IMR-90 (cell line): ENCODE measurements around the gene PRCD. TPM values are rescaled to one million over a fixed set of nuclear protein-coding genes. Genes with fewer than 3 reads are reported as not detected.
A peak's percentile ranks its signal among the peaks of the same experiment; 100 is the strongest.

ENCODE experiments used
- ATAC-seq: fragments of 200-7000 bp; cut with Tn5 transposase; 2 replicates; pipeline ENCODE4 v1.9.1; 2020; ENCODE audit warnings: low read depth, mild to moderate bottlenecking, moderate library complexity
- BruUV-seq: library from RNA; stranded (reverse); fragments of 400-500 nt; replicated peaks from 2 replicates; lab custom pipeline; 2021; lab: Mats Ljungman, UMichigan
- CTCF ChIA-PET: fragments of 300-600 bp; formaldehyde crosslinking; extraction: SDS; loops from one replicate; lab custom pipeline; 2021; ENCODE audit warnings: antibody characterized with exemption; lab: Yijun Ruan, JAX
- POLR2A ChIA-PET: fragments of 300-600 bp; sonication (Branson Sonifier 250); formaldehyde crosslinking; loops from one replicate; lab custom pipeline; 2022; ENCODE audit warnings: antibody characterized with exemption; ENCODE audit not compliant: unreplicated experiment; lab: Charles Lee
- DNase-seq: peaks from one replicate; pipeline ENCODE4 v3.0.0; 2013
- H2AFZ ChIP-seq: replicated peaks from 2 replicates; pipeline ENCODE3; 2013; ENCODE audit warnings: low read length, mild to moderate bottlenecking; ENCODE audit not compliant: poor library complexity
- H2AK5ac ChIP-seq: 2 replicates; pipeline ENCODE4 v1.6.1; 2013; ENCODE audit warnings: low read depth, low read length, inconsistent platforms
- H2AK9ac ChIP-seq: replicated peaks from 2 replicates; pipeline ENCODE3; 2013; ENCODE audit warnings: mild to moderate bottlenecking, low read depth, low read length, moderate library complexity; ENCODE audit not compliant: poor library complexity
- H2BK120ac ChIP-seq: 2 replicates; pipeline ENCODE4 v1.6.1; 2013; ENCODE audit warnings: low read depth, low read length, inconsistent platforms
- H2BK15ac ChIP-seq: 3 replicates; pipeline ENCODE4 v1.6.1; 2013; ENCODE audit warnings: low read depth, low read length, inconsistent platforms
- H2BK20ac ChIP-seq: 2 replicates; pipeline ENCODE4 v1.6.1; 2013; ENCODE audit warnings: low read depth, mild to moderate bottlenecking, inconsistent platforms, low read length, moderate library complexity
- H2BK5ac ChIP-seq: 2 replicates; pipeline ENCODE4 v1.6.1; 2013; ENCODE audit warnings: mild to moderate bottlenecking, low read depth, low read length, inconsistent platforms; ENCODE audit not compliant: poor library complexity, severe bottlenecking
- H3K14ac ChIP-seq: replicated peaks from 2 replicates; pipeline ENCODE4 v1.6.1; 2013; ENCODE audit warnings: low read depth, low read length, inconsistent platforms
- H3K18ac ChIP-seq: 2 replicates; pipeline ENCODE4 v1.6.1; 2013; ENCODE audit warnings: low read depth, low read length, control low read depth
- H3K23ac ChIP-seq: 2 replicates; pipeline ENCODE4 v1.6.1; 2013; ENCODE audit warnings: low read depth, low read length, inconsistent platforms
- H3K27ac ChIP-seq: 2 replicates; pipeline ENCODE4 v1.5.1; 2013; ENCODE audit warnings: mild to moderate bottlenecking, control low read depth, low read length; ENCODE audit not compliant: insufficient read depth
- H3K27me3 ChIP-seq: 2 replicates; pipeline ENCODE4 v1.6.1; 2013; ENCODE audit warnings: low read length; ENCODE audit not compliant: control insufficient read depth, insufficient read depth
- H3K36me3 ChIP-seq: 2 replicates; pipeline ENCODE4 v1.6.1; 2013; ENCODE audit warnings: low read length, mixed read lengths; ENCODE audit not compliant: control insufficient read depth, insufficient read depth
- H3K4ac ChIP-seq: 2 replicates; pipeline ENCODE4 v1.6.1; 2013; ENCODE audit warnings: low read depth, low read length, inconsistent platforms
- H3K4me1 ChIP-seq: 2 replicates; pipeline ENCODE4 v1.6.1; 2013; ENCODE audit warnings: low read length, mixed read lengths; ENCODE audit not compliant: control insufficient read depth, insufficient read depth
- H3K4me2 ChIP-seq: 2 replicates; pipeline ENCODE4 v1.6.1; 2013; ENCODE audit warnings: low read depth, mild to moderate bottlenecking, control low read depth, low read length, moderate library complexity
- H3K4me3 ChIP-seq: 2 replicates; pipeline ENCODE4 v1.5.1; 2013; ENCODE audit warnings: low read depth, mild to moderate bottlenecking, control low read depth, low read length, moderate library complexity; ENCODE audit not compliant: insufficient read depth
- H3K56ac ChIP-seq: 2 replicates; pipeline ENCODE4 v1.6.1; 2013; ENCODE audit warnings: low read length, inconsistent platforms; ENCODE audit not compliant: insufficient read depth; ENCODE audit errors: extremely low read depth
- H3K79me1 ChIP-seq, 2 experiments: 2 replicates each; pipeline ENCODE4 v1.6.1; 2013; ENCODE audit warnings: low read length in 2 of 2, inconsistent platforms in 1 of 2, low read depth in 1 of 2
- H3K9ac ChIP-seq: 2 replicates; pipeline ENCODE4 v1.6.1; 2013; ENCODE audit warnings: low read depth, low read length, control low read depth
- H3K9me1 ChIP-seq: 2 replicates; pipeline ENCODE4 v1.6.1; 2013; ENCODE audit warnings: low read length, inconsistent platforms; ENCODE audit not compliant: insufficient read depth
- H3K9me3 ChIP-seq: 2 replicates; pipeline ENCODE4 v1.6.1; 2013; ENCODE audit warnings: low read length; ENCODE audit not compliant: control insufficient read depth, insufficient read depth
- H4K20me1 ChIP-seq: 2 replicates; pipeline ENCODE4 v1.6.1; 2013; ENCODE audit warnings: low read length, inconsistent platforms; ENCODE audit not compliant: insufficient read depth
- H4K5ac ChIP-seq: 2 replicates; pipeline ENCODE4 v1.6.1; 2013; ENCODE audit warnings: mild to moderate bottlenecking, low read depth, low read length, control low read depth
- H4K8ac ChIP-seq, 2 experiments: 2 replicates each; pipeline ENCODE4 v1.6.1; 2013; ENCODE audit warnings: low read depth in 2 of 2, low read length in 2 of 2, control low read depth in 1 of 2, inconsistent platforms in 1 of 2
- H4K91ac ChIP-seq: 2 replicates; pipeline ENCODE4 v1.6.1; 2013; ENCODE audit warnings: low read depth, low read length, inconsistent platforms; ENCODE audit not compliant: insufficient read depth
- BHLHE40 ChIP-seq: fragments of 150-350 bp; IDR thresholded peaks from 2 replicates; pipeline ENCODE4 v1.6.1; 2016; ENCODE audit warnings: mild to moderate bottlenecking, low read depth, low read length
- CEBPB ChIP-seq: IDR thresholded peaks from 2 replicates; pipeline ENCODE4 v1.6.1; 2012; ENCODE audit warnings: low read depth, low read length, improper control_type of control experiment
- CHD1 ChIP-seq: IDR thresholded peaks from 2 replicates; pipeline ENCODE4 v1.6.1; 2012; ENCODE audit warnings: low read depth, low read length, improper control_type of control experiment
- CTCF ChIP-seq: conservative IDR thresholded peaks from 2 replicates; pipeline ENCODE4 v1.5.1; 2012; ENCODE audit warnings: mild to moderate bottlenecking, low read depth, low read length, improper control_type of control experiment
- ELK1 ChIP-seq: fragments of 150-350 bp; IDR thresholded peaks from 2 replicates; pipeline ENCODE4 v1.6.1; 2016; ENCODE audit warnings: low read depth, mild to moderate bottlenecking, low read length, moderate library complexity, borderline replicate concordance
- FOS ChIP-seq: fragments of 150-350 bp; IDR thresholded peaks from 2 replicates; pipeline ENCODE4 v1.6.1; 2016; ENCODE audit warnings: low read depth, low read length
- MAZ ChIP-seq: IDR thresholded peaks from 2 replicates; pipeline ENCODE4 v1.6.1; 2012; ENCODE audit warnings: low read depth, mild to moderate bottlenecking, low read length, improper control_type of control experiment, moderate library complexity, borderline replicate concordance
- MXI1 ChIP-seq: IDR thresholded peaks from 2 replicates; pipeline ENCODE4 v1.6.1; 2012; ENCODE audit warnings: low read depth, mild to moderate bottlenecking, low read length, moderate library complexity, borderline replicate concordance
- POLR2A ChIP-seq: IDR thresholded peaks from 2 replicates; pipeline ENCODE4 v1.6.1; 2012; ENCODE audit warnings: mild to moderate bottlenecking, low read depth, low read length
- RAD21 ChIP-seq: IDR thresholded peaks from 2 replicates; pipeline ENCODE4 v1.6.1; 2012; ENCODE audit warnings: low read length, improper control_type of control experiment
- RCOR1 ChIP-seq: IDR thresholded peaks from 2 replicates; pipeline ENCODE4 v1.6.1; 2012; ENCODE audit warnings: mild to moderate bottlenecking, low read length, improper control_type of control experiment; ENCODE audit not compliant: insufficient replicate concordance
- RFX5 ChIP-seq: IDR thresholded peaks from 2 replicates; pipeline ENCODE4 v1.8.0; 2012; ENCODE audit warnings: low read depth, mild to moderate bottlenecking, low read length, moderate library complexity
- USF2 ChIP-seq: fragments of 150-350 bp; IDR thresholded peaks from 2 replicates; pipeline ENCODE4 v1.6.1; 2017; ENCODE audit warnings: mild to moderate bottlenecking, antibody characterized with exemption, low read length, low read depth
- WGBS, 2 experiments: methylation state at CpG; one replicate each; pipeline versions ENCODE4 v1.1.5 to v1.1.7; 2013; ENCODE audit warnings: missing lambda C conversion rate in 2 of 2; ENCODE audit not compliant: insufficient read length in 1 of 2; ENCODE audit errors: extremely low coverage in 2 of 2; 5-methylcytosine and 5-hydroxymethylcytosine counted together
- dilution Hi-C: fragments of 300-500 bp; cut with HindIII; formaldehyde crosslinking; loops from one replicate; pipeline ENCODE4 v1.14.3; 2018; ENCODE audit warnings: low sequenced_read_pairs; ENCODE audit not compliant: unreplicated experiment
- in situ Hi-C: fragments of 300-500 bp; cut with MboI; formaldehyde crosslinking; loops from 3 replicates; pipeline ENCODE4 v1.14.3; 2019; ENCODE audit warnings: low sequenced_read_pairs, inconsistent platforms, mixed read lengths
- intact Hi-C: fragments of 100-400 bp; cut with micrococcal nuclease; formaldehyde crosslinking; loops from 2 replicates; pipeline ENCODE4 v1.10.0; 2022
- polyA plus RNA-seq, 3 experiments: library from polyadenylated mRNA; depleted of rRNA; stranded (reverse); fragments of >200 nt; gene quantifications; 2 replicates each; pipeline ENCODE4 v1.2.3, GENCODE V29; 2012; ENCODE audit warnings: low replicate concordance in 1 of 3
- total RNA-seq: library from RNA; depleted of rRNA; stranded (reverse); fragments of >200 nt; gene quantifications from 2 replicates; pipeline ENCODE4 v1.2.3, GENCODE V29; 2012

The PRCD gene
- total and polyA plus RNA-seq, 2 of the 4 experiments (the other 2 are of a cell fraction) = 0.32 TPM; not detected in 1

GRCh38 chr17:76546556-76547182 is 6.8 kb downstream of the PRCD start:
- Histone ChIP-seq H4K20me1 (peaks cover 6% of the 10 kb centered on the region; the same call in 1 of the 2 replicates), H3K36me3 (no peaks in the 10 kb centered on the region), H4K8ac (peak overlapping the region; percentile 3 to 62; a peak in 3 of 4 replicates), H3K4me2 (peak overlapping the region; percentile 48), H3K4ac (peak overlapping the region; percentile 88), H2AK9ac (peak overlapping the region; percentile 57), H3K9me1 (peaks cover 18% of the 10 kb centered on the region), H3K56ac (peak overlapping the region; percentile 34; the same call in 1 of the 2 replicates), H3K4me1 (peaks cover 20% of the 10 kb centered on the region), H3K9me3 (no peaks in the 10 kb centered on the region), H2BK20ac (peak overlapping the region; percentile 82), H3K27me3 (no peaks in the 10 kb centered on the region), H2BK5ac (peak overlapping the region; percentile 92), H2AFZ (peak overlapping the region; percentile 71), H3K14ac (peak overlapping the region; percentile 61; the same call in 1 of the 2 replicates), H2BK120ac (peak overlapping the region; percentile 87), H3K9ac (peak overlapping the region; percentile 3; the same call in 1 of the 2 replicates), H4K91ac (peak overlapping the region; percentile 75), H3K18ac (peak overlapping the region; percentile 56), H2BK15ac (peak overlapping the region; percentile 57; the same call in 2 of the 3 replicates), H3K79me1 (0 out of 4 replicates have a peak, but pooled peaks cover 0 to 12% of the 10 kb centered on the region in 2 experiments), H4K5ac (peak overlapping the region; percentile 6; the same call in 1 of the 2 replicates), H3K23ac (peak overlapping the region; percentile 64; the same call in 1 of the 2 replicates), H3K27ac (peak overlapping the region; percentile 68), H2AK5ac (peak overlapping the region; percentile 99), H3K4me3 (no peak overlapping the region)
- TF ChIP-seq MAZ (peak; percentile 60; the same call in 1 of the 2 replicates), MXI1 (no peak), BHLHE40 (no peak), RCOR1 (peak; percentile 55), CTCF (0 out of 2 replicates have a peak, but pooled peaks have one; percentile 15), FOS (peak; percentile 43; the same call in 1 of the 2 replicates), POLR2A (no peak), RAD21 (peak; percentile 25; the same call in 1 of the 2 replicates), USF2 (no peak), ELK1 (no peak), CHD1 (no peak), RFX5 (no peak), CEBPB (peak; percentile 54; the same call in 1 of the 2 replicates)
- DNase-seq (peak; percentile 99), ATAC-seq (peak; percentile 51)
- intact Hi-C loops = loop anchor here (1.0 kb wide), 2 partner anchors 23 to 80 kb away; no protein-coding TSS in a partner anchor
- in situ Hi-C loops = no loop called here
- ChIA-PET CTCF (interaction anchor here (0.6 to 1.4 kb wide), 14 partner anchors 10 to 203 kb away, joined by 3 to 9 read pairs (median 3); partner anchors contain the start of gene UBE2O), POLR2A (no interaction called here)
- dilution Hi-C loops = no loop called here
- BruUV-seq = no TSS peak
- 0% methylated on average over 3 of the region's 11 CpGs; no CpG with 5 or more reads in 1 of the 2 experiments for WGBS, 2 experiments
